HepG2 (cell line): ENCODE data around the gene TCAP. TPM values are rescaled to one million over a fixed set of nuclear protein-coding genes. Genes with fewer than 3 reads are reported as not detected.

Source experiments
- ARID5B ChIP-seq: IDR thresholded peaks from 2 replicates; pipeline ENCODE4 v1.4.0; 2020; ENCODE audit warnings: mild to moderate bottlenecking, missing genetic modification reagents
- CBX5 ChIP-seq: sonication (generic); formaldehyde crosslinking; IDR thresholded peaks from 2 replicates; pipeline ENCODE4 v1.4.0; 2020; ENCODE audit warnings: missing genetic modification reagents, borderline replicate concordance
- HIC2 ChIP-seq: sonication (generic); formaldehyde crosslinking; IDR thresholded peaks from 2 replicates; pipeline ENCODE4 v1.9.0; 2022; ENCODE audit warnings: low read depth, missing genetic modification reagents
- HMGA1 ChIP-seq: sonication (generic); formaldehyde crosslinking; conservative IDR thresholded peaks from 2 replicates; pipeline ENCODE4 v1.4.0; 2020; ENCODE audit warnings: missing genetic modification reagents
- HNRNPL ChIP-seq: fragments of 200-400 bp; formaldehyde crosslinking; IDR thresholded peaks from 2 replicates; pipeline ENCODE4 v1.6.1; 2017; ENCODE audit warnings: mild to moderate bottlenecking, low read depth, low read length
- JUND ChIP-seq: sonication (generic); formaldehyde crosslinking; IDR thresholded peaks from 2 replicates; pipeline ENCODE4 v1.8.0; 2022; ENCODE audit warnings: mild to moderate bottlenecking, missing genetic modification reagents
- NFIC ChIP-seq: IDR thresholded peaks from 2 replicates; pipeline ENCODE4 v1.6.1; 2012; ENCODE audit warnings: mild to moderate bottlenecking, low read length, inconsistent platforms
- ONECUT2 ChIP-seq: sonication (generic); formaldehyde crosslinking; IDR thresholded peaks from 2 replicates; pipeline ENCODE4 v1.4.0; 2020; ENCODE audit warnings: missing genetic modification reagents
- TFE3 ChIP-seq: IDR thresholded peaks from 2 replicates; pipeline ENCODE4 v1.6.1; 2016
- ZBTB42 ChIP-seq: sonication (generic); formaldehyde crosslinking; IDR thresholded peaks from 2 replicates; pipeline ENCODE4 v1.5.0; 2020; ENCODE audit warnings: mild to moderate bottlenecking, missing genetic modification reagents
- ZNF20 ChIP-seq: sonication (generic); formaldehyde crosslinking; IDR thresholded peaks from 2 replicates; pipeline ENCODE4 v1.4.0; 2020; ENCODE audit warnings: mild to moderate bottlenecking, moderate library complexity, missing genetic modification reagents
- ZNF318 ChIP-seq: sonication (generic); formaldehyde crosslinking; IDR thresholded peaks from 2 replicates; pipeline ENCODE4 v1.4.0; 2020; ENCODE audit warnings: mild to moderate bottlenecking, missing genetic modification reagents
- polyA plus RNA-seq, 8 experiments: library from polyadenylated mRNA; depleted of rRNA in 3 of 8; stranded (reverse) in 7 of 8; unstranded in 1 of 8; fragments of >200 nt; fragmentation: Illumina TruSeq in 4 of 8; extraction: Trizol in 4 of 8; gene quantifications; 2 replicates each; pipeline versions ENCODE4 v1.2.1 to v1.2.3, GENCODE V29; 2011 to 2016; ENCODE audit warnings: low read depth in 4 of 8, missing spikeins in 1 of 8, mixed read lengths in 1 of 8; ENCODE audit not compliant: insufficient read depth in 1 of 8
- total RNA-seq, 5 experiments: library from RNA; depleted of rRNA; stranded (reverse); fragments of >200 nt; fragmentation: Illumina TruSeq; extraction: Trizol; gene quantifications; 2 replicates each; pipeline ENCODE4 v1.2.3, GENCODE V29; 2016; ENCODE audit warnings: low read depth in 1 of 5

Gene TCAP
- total and polyA plus RNA-seq, 2 of the 13 experiments (the other 11 are each of a cell fraction or from before 2014, with no cell fraction given), result 0.24 to 0.65 TPM

- no peak for TF ChIP-seq ZNF318
- no peak for TF ChIP-seq ZNF20 (CRISPR knock-in tag)
- TF ChIP-seq JUND (CRISPR knock-in tag), result no peak
- TF ChIP-seq HMGA1 (CRISPR knock-in tag), result no peak
- TF ChIP-seq ARID5B, result peak; percentile 38; the same call in 1 of the 2 replicates
- TF ChIP-seq HIC2 (CRISPR knock-in tag), result 0 out of 2 replicates have a peak, but pooled peaks have one; percentile 12
- TF ChIP-seq ONECUT2, result no peak
- TF ChIP-seq TFE3, result no peak
- no peak; the same call in 1 of the 2 replicates for TF ChIP-seq CBX5 (CRISPR knock-in tag)
- peak; percentile 96 for TF ChIP-seq HNRNPL
- TF ChIP-seq ZBTB42 (CRISPR knock-in tag), result peak; percentile 94; the same call in 1 of the 2 replicates
- TF ChIP-seq NFIC, result no peak
These were observed 46.0 kb upstream of the TCAP start (continued) for GRCh38 chr17:39618956-39619785.
